ENCODE data around the gene OLFM1. TPM values are rescaled to one million over a fixed set of nuclear protein-coding genes. Genes with fewer than 3 reads are reported as not detected.

OLFM1 gene
- total and polyA plus RNA-seq, 2 of the 4 experiments (the other 2 are of a cell fraction), result 0.36 to 0.38 TPM

DNA sequence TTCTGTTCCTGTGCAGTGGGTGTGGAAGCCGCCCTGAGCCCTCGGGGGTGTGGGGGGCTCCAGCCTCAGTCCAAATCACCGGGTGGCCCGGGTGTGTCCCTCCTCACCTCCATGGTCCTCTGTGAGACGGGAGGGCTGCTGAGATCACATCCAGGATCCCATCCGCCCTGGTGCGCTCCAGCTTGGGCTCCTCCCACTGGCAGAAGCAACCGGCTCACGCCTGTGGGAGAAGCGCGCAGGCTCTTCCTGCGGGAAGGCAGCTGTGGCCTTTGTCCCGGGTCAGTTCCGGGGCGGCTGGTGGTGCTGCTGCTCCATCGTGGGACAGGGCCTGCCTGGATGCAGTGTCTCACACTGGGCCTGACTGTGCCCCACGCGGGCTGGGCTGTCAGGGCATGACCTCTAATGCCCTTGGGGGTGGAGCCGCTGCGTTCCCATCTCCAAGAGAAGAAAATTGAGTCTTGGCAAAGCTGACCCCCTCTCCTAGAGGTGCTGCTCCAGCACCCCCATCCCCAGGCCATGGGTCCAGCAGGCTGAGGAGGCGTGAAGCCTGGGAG is 18.5 kb downstream of the OLFM1 start:
- no peak overlapping the region for H3K4ac ChIP-seq (ENCODE audit: low read depth, low read length)
- DNase-seq, result no peak
- no peak overlapping the region for H3K4me2 ChIP-seq (ENCODE audit: low read depth, low read length)
- no peak for TF ChIP-seq CHD1 (IDR thresholded peaks at IDR 0.05; ENCODE audit: low read depth, low read length)
- no peak for TF ChIP-seq SMC3 (IDR thresholded peaks at IDR 0.05; ENCODE audit: low read depth, low read length)
- TF ChIP-seq BHLHE40 (IDR thresholded peaks at IDR 0.05; ENCODE audit: low read depth, low read length), result no peak
- no peak for TF ChIP-seq MAZ (IDR thresholded peaks at IDR 0.05; ENCODE audit: borderline replicate concordance, low read depth, low read length)
- no peak for TF ChIP-seq MAFK (IDR thresholded peaks at IDR 0.05; ENCODE audit: low read depth, low read length)
- TF ChIP-seq RAD21 (IDR thresholded peaks at IDR 0.05; ENCODE audit: low read length), result no peak
- no peak for TF ChIP-seq POLR2A (IDR thresholded peaks at IDR 0.05; ENCODE audit: low read depth, low read length)
- no peak for TF ChIP-seq RCOR1 (IDR thresholded peaks at IDR 0.05; ENCODE audit: insufficient replicate concordance, low read length)
- no peak for TF ChIP-seq FOS (IDR thresholded peaks at IDR 0.05; ENCODE audit: low read depth, low read length)
- TF ChIP-seq, protein P1, sequence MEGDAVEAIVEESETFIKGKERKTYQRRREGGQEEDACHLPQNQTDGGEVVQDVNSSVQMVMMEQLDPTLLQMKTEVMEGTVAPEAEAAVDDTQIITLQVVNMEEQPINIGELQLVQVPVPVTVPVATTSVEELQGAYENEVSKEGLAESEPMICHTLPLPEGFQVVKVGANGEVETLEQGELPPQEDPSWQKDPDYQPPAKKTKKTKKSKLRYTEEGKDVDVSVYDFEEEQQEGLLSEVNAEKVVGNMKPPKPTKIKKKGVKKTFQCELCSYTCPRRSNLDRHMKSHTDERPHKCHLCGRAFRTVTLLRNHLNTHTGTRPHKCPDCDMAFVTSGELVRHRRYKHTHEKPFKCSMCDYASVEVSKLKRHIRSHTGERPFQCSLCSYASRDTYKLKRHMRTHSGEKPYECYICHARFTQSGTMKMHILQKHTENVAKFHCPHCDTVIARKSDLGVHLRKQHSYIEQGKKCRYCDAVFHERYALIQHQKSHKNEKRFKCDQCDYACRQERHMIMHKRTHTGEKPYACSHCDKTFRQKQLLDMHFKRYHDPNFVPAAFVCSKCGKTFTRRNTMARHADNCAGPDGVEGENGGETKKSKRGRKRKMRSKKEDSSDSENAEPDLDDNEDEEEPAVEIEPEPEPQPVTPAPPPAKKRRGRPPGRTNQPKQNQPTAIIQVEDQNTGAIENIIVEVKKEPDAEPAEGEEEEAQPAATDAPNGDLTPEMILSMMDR (conservative IDR thresholded peaks at IDR 0.05; ENCODE audit: low read depth, low read length), result no peak
- no peak for TF ChIP-seq NFE2L2 (IDR thresholded peaks at IDR 0.05; ENCODE audit: low read depth, low read length)
- TF ChIP-seq CEBPB (IDR thresholded peaks at IDR 0.05; ENCODE audit: low read depth, low read length), result no peak
- no peak for TF ChIP-seq MXI1 (IDR thresholded peaks at IDR 0.05; ENCODE audit: borderline replicate concordance, low read depth, low read length)
- TF ChIP-seq RFX5 (IDR thresholded peaks at IDR 0.05; ENCODE audit: low read depth, low read length), result no peak
- TF ChIP-seq, protein P2, sequence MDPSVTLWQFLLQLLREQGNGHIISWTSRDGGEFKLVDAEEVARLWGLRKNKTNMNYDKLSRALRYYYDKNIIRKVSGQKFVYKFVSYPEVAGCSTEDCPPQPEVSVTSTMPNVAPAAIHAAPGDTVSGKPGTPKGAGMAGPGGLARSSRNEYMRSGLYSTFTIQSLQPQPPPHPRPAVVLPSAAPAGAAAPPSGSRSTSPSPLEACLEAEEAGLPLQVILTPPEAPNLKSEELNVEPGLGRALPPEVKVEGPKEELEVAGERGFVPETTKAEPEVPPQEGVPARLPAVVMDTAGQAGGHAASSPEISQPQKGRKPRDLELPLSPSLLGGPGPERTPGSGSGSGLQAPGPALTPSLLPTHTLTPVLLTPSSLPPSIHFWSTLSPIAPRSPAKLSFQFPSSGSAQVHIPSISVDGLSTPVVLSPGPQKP (IDR thresholded peaks at IDR 0.05; ENCODE audit: borderline replicate concordance, low read depth, low read length), result no peak
- TF ChIP-seq USF2 (IDR thresholded peaks at IDR 0.05; ENCODE audit: low read depth, low read length), result no peak
- H4K8ac ChIP-seq (ENCODE audit: low read depth in 2 of 2, low read length in 2 of 2), result no peak overlapping the region
- H3K9ac ChIP-seq (ENCODE audit: low read depth, low read length), result no peak overlapping the region
- H3K18ac ChIP-seq (ENCODE audit: low read depth, low read length), result no peak overlapping the region
- in situ Hi-C loops (cut with MboI; ENCODE audit: low sequenced_read_pairs) (no loop called here), intact Hi-C loops (cut with micrococcal nuclease) (no loop called here), dilution Hi-C loops (cut with HindIII; ENCODE audit: low sequenced_read_pairs, unreplicated experiment) (no loop called here)
- H2BK15ac ChIP-seq (ENCODE audit: low read depth, low read length), result no peak overlapping the region
- H3K36me3 ChIP-seq (ENCODE audit: control insufficient read depth, insufficient read depth, low read length), result no peaks in the 10 kb centered on the region
- H3K23ac ChIP-seq (ENCODE audit: low read depth, low read length), result no peak overlapping the region
- no peaks in the 10 kb centered on the region for H3K9me3 ChIP-seq (ENCODE audit: control insufficient read depth, insufficient read depth, low read length)
- H2AK9ac ChIP-seq (replicated peaks; ENCODE audit: low read depth, low read length, poor library complexity), result no peak overlapping the region
- H4K20me1 ChIP-seq (ENCODE audit: insufficient read depth, low read length), result no peaks in the 10 kb centered on the region
- H2BK120ac ChIP-seq (ENCODE audit: low read depth, low read length), result no peak overlapping the region
- peaks cover 7% of the 10 kb centered on the region; the same call in 1 of the 2 replicates for H3K27me3 ChIP-seq (ENCODE audit: control insufficient read depth, insufficient read depth, low read length)
- no peak overlapping the region for H3K27ac ChIP-seq (ENCODE audit: insufficient read depth, low read length)
- no peaks in the 10 kb centered on the region for H3K4me1 ChIP-seq (ENCODE audit: control insufficient read depth, insufficient read depth, low read length)
- ChIA-PET CTCF (no interaction called here), POLR2A (ENCODE audit: unreplicated experiment) (no interaction called here)
- H2AK5ac ChIP-seq (ENCODE audit: low read depth, low read length), result no peak overlapping the region
- BruUV-seq (replicated peaks), result no TSS peak
- no peak overlapping the region for H2BK5ac ChIP-seq (ENCODE audit: low read depth, low read length, poor library complexity, severe bottlenecking)
- no peak overlapping the region for H3K4me3 ChIP-seq (ENCODE audit: insufficient read depth, low read depth, low read length)
- H4K5ac ChIP-seq (ENCODE audit: low read depth, low read length), result no peak overlapping the region
- H3K56ac ChIP-seq (ENCODE audit: extremely low read depth, insufficient read depth, low read length), result no peak overlapping the region
- no peak overlapping the region for H4K91ac ChIP-seq (ENCODE audit: insufficient read depth, low read depth, low read length)
- H2AFZ ChIP-seq (replicated peaks; ENCODE audit: low read length, poor library complexity), result no peak overlapping the region
- no peak overlapping the region for H2BK20ac ChIP-seq (ENCODE audit: low read depth, low read length)
- no peaks in the 10 kb centered on the region for H3K79me1 ChIP-seq (ENCODE audit: low read depth in 1 of 2, low read length in 2 of 2)
- ATAC-seq (ENCODE audit: low read depth), result no peak
- 60% methylated on average over 5 of the region's 21 CpGs; no CpG with 5 or more reads in 1 of the 2 experiments for WGBS, 2 experiments (ENCODE audit: extremely low coverage in 2 of 2, insufficient read length in 1 of 2)
- H3K14ac ChIP-seq (replicated peaks; ENCODE audit: low read depth, low read length), result no peak overlapping the region
- no peaks in the 10 kb centered on the region for H3K9me1 ChIP-seq (ENCODE audit: insufficient read depth, low read length)

Data from IMR-90 (cell line).